B cell (primary cell): ENCODE results near the gene ZNF787. TPM values are rescaled to one million over a fixed set of nuclear protein-coding genes. Genes with fewer than 3 reads are reported as not detected.

ENCODE experiments used
- ATAC-seq: fragments of 200-7000 bp; cut with Tn5 transposase; one replicate; pipeline ENCODE4 v1.10.0; 2021; ENCODE audit warnings: low read depth, mild to moderate bottlenecking, moderate number of reproducible peaks, moderate library complexity
- CTCF ChIA-PET: fragments of 350-600 bp; sonication (Branson Sonifier 250); formaldehyde crosslinking; loops from one replicate; lab custom pipeline; 2021; ENCODE audit warnings: antibody characterized with exemption, inconsistent platforms; lab: Charles Lee
- POLR2A ChIA-PET: fragments of 350-600 bp; sonication (Branson Sonifier 250); formaldehyde crosslinking; loops from one replicate; lab custom pipeline; 2021; ENCODE audit warnings: antibody characterized with exemption; lab: Charles Lee
- DNase-seq: peaks from one replicate; pipeline ENCODE4 v3.0.0; 2013
- H2AFZ ChIP-seq: 2 replicates; pipeline ENCODE4 v1.6.1; 2012; ENCODE audit warnings: mild to moderate bottlenecking, low read depth, low read length; ENCODE audit not compliant: insufficient read depth, poor library complexity, severe bottlenecking
- H3K27ac ChIP-seq, 2 donors: 1 replicate in 1 of 2; 2 replicates in 1 of 2; pipeline ENCODE4 v1.5.1; 2012 to 2013; ENCODE audit warnings: low read length in 2 of 2, mild to moderate bottlenecking in 2 of 2, moderate library complexity in 1 of 2
- H3K27me3 ChIP-seq, 4 experiments: fragments of 200-600 bp in 1 of 4; sonication (generic) in 1 of 4; replicated peaks in 1 of 4; 1 replicate in 2 of 4; 2 replicates in 2 of 4; pipeline versions ENCODE4 v1.6.1 to v1.7.0; 2013 to 2016; ENCODE audit warnings: low read length in 3 of 4, mild to moderate bottlenecking in 2 of 4, mixed read lengths in 1 of 4, moderate library complexity in 1 of 4; ENCODE audit not compliant: insufficient read depth in 4 of 4, control insufficient read depth in 3 of 4; ENCODE audit errors: control extremely low read depth in 1 of 4
- H3K36me3 ChIP-seq, 2 experiments: replicated peaks in 1 of 2; 1 replicate in 1 of 2; 2 replicates in 1 of 2; pipeline versions ENCODE4 v1.6.1 to v1.7.1; 2013; ENCODE audit warnings: low read length in 1 of 2; ENCODE audit not compliant: insufficient read depth in 2 of 2, control insufficient read depth in 1 of 2; ENCODE audit errors: control extremely low read depth in 1 of 2, extremely low read depth in 1 of 2
- H3K4me1 ChIP-seq, 2 donors: fragments of 200-600 bp in 1 of 2; sonication (generic) in 1 of 2; 1 replicate in 1 of 2; 2 replicates in 1 of 2; pipeline versions ENCODE4 v1.5.1 to v1.6.1; 2013 to 2017; ENCODE audit warnings: low read length in 2 of 2; ENCODE audit not compliant: control insufficient read depth in 2 of 2, insufficient read depth in 2 of 2
- H3K4me2 ChIP-seq: replicated peaks from 2 replicates; pipeline ENCODE3; 2012; ENCODE audit warnings: mild to moderate bottlenecking, low read depth, low read length; ENCODE audit not compliant: poor library complexity, severe bottlenecking
- H3K4me3 ChIP-seq, 5 experiments: fragments of 200-600 bp in 1 of 5; sonication (generic) in 1 of 5; 1 replicate in 3 of 5; 2 replicates in 2 of 5; pipeline versions ENCODE4 v1.5.1 to v1.7.0; 2011 to 2016; ENCODE audit warnings: low read length in 4 of 5, mild to moderate bottlenecking in 4 of 5, low read depth in 2 of 5, control low read depth in 1 of 5, moderate library complexity in 1 of 5; ENCODE audit not compliant: insufficient read depth in 1 of 5; ENCODE audit errors: control extremely low read depth in 1 of 5, extremely low read depth in 1 of 5
- H3K79me2 ChIP-seq: fragments of 200-600 bp; sonication (generic); one replicate; pipeline ENCODE4 v1.6.0; 2016; ENCODE audit warnings: low read length; ENCODE audit not compliant: control insufficient read depth, insufficient read depth
- H3K9ac ChIP-seq: fragments of 200-600 bp; sonication (generic); 2 replicates; pipeline ENCODE4 v1.6.1; 2017; ENCODE audit warnings: mild to moderate bottlenecking, low read length, moderate library complexity
- H3K9me3 ChIP-seq, 3 donors: one replicate each; pipeline versions ENCODE4 v1.6.1 to v1.7.1; 2013; ENCODE audit warnings: low read length in 2 of 3; ENCODE audit not compliant: control insufficient read depth in 2 of 3, insufficient read depth in 1 of 3; ENCODE audit errors: control extremely low read depth in 1 of 3
- H4K20me1 ChIP-seq: 2 replicates; pipeline ENCODE4 v1.6.0; 2012; ENCODE audit warnings: mild to moderate bottlenecking, low read length; ENCODE audit not compliant: insufficient read depth, control insufficient read depth, poor library complexity, severe bottlenecking
- H3K27ac Mint-ChIP-seq: one replicate; pipeline ENCODE4 v1.8.0; 2021; ENCODE audit warnings: mixed read lengths
- H3K27me3 Mint-ChIP-seq: one replicate; pipeline ENCODE4 v1.8.0; 2021; ENCODE audit warnings: mixed read lengths
- H3K4me1 Mint-ChIP-seq: one replicate; pipeline ENCODE4 v1.8.0; 2021; ENCODE audit warnings: mixed read lengths
- H3K4me3 Mint-ChIP-seq: one replicate; pipeline ENCODE4 v1.8.0; 2021; ENCODE audit warnings: mixed read lengths
- H3K9me3 Mint-ChIP-seq: one replicate; pipeline ENCODE4 v1.8.0; 2022; ENCODE audit warnings: mixed read lengths; ENCODE audit not compliant: insufficient read depth
- CTCF ChIP-seq: fragments of 200-600 bp; IDR thresholded peaks from one replicate; pipeline ENCODE4 v1.8.0; 2022; ENCODE audit warnings: antibody characterized with exemption, mild to moderate bottlenecking
- EZH2 ChIP-seq: IDR thresholded peaks from 2 replicates; pipeline ENCODE4 v1.6.1; 2012; ENCODE audit warnings: borderline replicate concordance, low read depth, mild to moderate bottlenecking, moderate library complexity, low read length; ENCODE audit not compliant: insufficient read depth, poor library complexity, severe bottlenecking
- WGBS: methylation state at CpG from one replicate; pipeline ENCODE4 v1.1.5; 2013; ENCODE audit warnings: missing lambda C conversion rate; ENCODE audit not compliant: insufficient coverage; 5-methylcytosine and 5-hydroxymethylcytosine counted together
- intact Hi-C: fragments of 100-400 bp; cut with micrococcal nuclease; formaldehyde crosslinking; loops from one replicate; pipeline ENCODE4 v1.10.0; 2022
- polyA plus RNA-seq: library from polyadenylated mRNA; depleted of rRNA; stranded (reverse); fragments of >200 nt; gene quantifications from 2 replicates; pipeline ENCODE4 v1.2.3, GENCODE V29; 2012
- total RNA-seq, 2 donors: library from RNA; stranded (reverse); fragments of 120-200 nt in 1 of 2; gene quantifications; 1 replicate in 1 of 2; 2 replicates in 1 of 2; pipeline versions ENCODE4 v1.2.3 to v1.2.4, GENCODE V29; 2013 to 2022

Gene ZNF787
- total and polyA plus RNA-seq, 2 donors (not counting 1 experiment from before 2014, with no cell fraction given) = 19.6 to 47.9 TPM

GRCh38 chr19:56130006-56130405 is 8.9 kb upstream of the ZNF787 start:
- WGBS = 95% methylated on average over 6 of the region's 7 CpGs
- H3K79me2 ChIP-seq = no peaks in the 10 kb centered on the region
- Mint-ChIP-seq H3K27me3 (no peaks in the 10 kb centered on the region), H3K4me3 (no peak overlapping the region), H3K27ac (no peak overlapping the region), H3K9me3 (no peaks in the 10 kb centered on the region), H3K4me1 (peaks cover 11% of the 10 kb centered on the region)
- H3K9ac ChIP-seq = no peak overlapping the region
- DNase-seq = no peak
- no peaks in the 10 kb centered on the region for H3K27me3 ChIP-seq
- H3K9me3 ChIP-seq = no peaks in the 10 kb centered on the region
- H3K4me3 ChIP-seq = no peak overlapping the region
- H3K27ac ChIP-seq = no peak overlapping the region
- ChIA-PET POLR2A (no interaction called here), CTCF (no interaction called here)
- no peak for TF ChIP-seq CTCF
- no peak for TF ChIP-seq EZH2
- no peak overlapping the region for H3K4me2 ChIP-seq
- H4K20me1 ChIP-seq = no peaks in the 10 kb centered on the region
- H3K36me3 ChIP-seq = no peaks in the 10 kb centered on the region
- intact Hi-C loops = no loop called here
- ATAC-seq = no peak
- no peak overlapping the region for H2AFZ ChIP-seq
- H3K4me1 ChIP-seq = peaks cover 10 to 16% of the 10 kb centered on the region in 2 donors

DNA sequence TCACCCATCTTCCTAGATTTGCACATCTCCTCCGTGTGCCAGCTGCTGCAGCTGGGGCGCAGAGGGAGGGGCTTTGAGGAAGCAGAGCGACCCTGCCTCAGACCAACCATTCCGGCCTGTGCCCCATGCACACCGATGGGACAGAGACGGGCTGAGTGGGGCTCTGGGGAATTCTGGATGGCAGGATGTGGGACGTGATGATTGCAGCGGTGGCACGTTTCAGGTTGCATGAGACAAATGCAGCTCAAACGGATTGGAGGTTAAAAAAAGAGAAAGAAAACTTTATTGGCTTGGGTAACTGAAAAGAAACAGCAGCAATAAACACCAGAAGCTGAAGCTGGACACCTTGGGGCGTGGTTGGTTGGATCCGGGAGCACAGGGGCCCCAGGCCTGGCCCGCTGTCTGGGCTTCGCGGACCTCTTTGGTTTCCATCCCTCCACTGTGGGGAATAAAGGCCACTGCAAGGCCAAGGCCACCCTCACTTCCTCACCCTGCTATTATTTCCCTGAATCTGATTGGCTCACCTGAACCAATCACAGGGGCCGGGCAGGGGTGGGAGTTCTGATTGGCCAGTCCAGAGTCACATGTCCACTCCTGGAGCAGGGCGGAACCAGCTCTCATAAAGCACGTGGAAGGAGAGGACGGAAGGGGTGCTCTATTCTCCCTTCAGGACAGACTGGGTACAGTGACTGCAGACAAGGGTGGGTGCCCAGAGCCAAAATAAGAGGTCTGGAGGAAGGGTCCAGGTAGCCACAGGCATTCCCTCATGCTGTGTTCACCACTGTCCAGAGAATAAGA is 6.1 kb upstream of the ZNF787 start:
- intact Hi-C loops = no loop called here
- Mint-ChIP-seq H3K4me1 (peaks cover under 1% of the 10 kb centered on the region), H3K9me3 (no peaks in the 10 kb centered on the region), H3K4me3 (no peak overlapping the region), H3K27ac (no peak overlapping the region), H3K27me3 (no peaks in the 10 kb centered on the region)
- ATAC-seq (no peak), DNase-seq (no peak)
- H3K4me1 ChIP-seq = no peaks in the 10 kb centered on the region
- H3K4me3 ChIP-seq = no peak overlapping the region
- H3K9me3 ChIP-seq = no peaks in the 10 kb centered on the region
- H3K79me2 ChIP-seq = no peaks in the 10 kb centered on the region
- no peak overlapping the region for H3K9ac ChIP-seq
- no peak overlapping the region for H3K4me2 ChIP-seq
- ChIA-PET POLR2A (no interaction called here), CTCF (no interaction called here)
- TF ChIP-seq CTCF = no peak
- TF ChIP-seq EZH2 = no peak
- no peaks in the 10 kb centered on the region for H4K20me1 ChIP-seq
- H3K27ac ChIP-seq = no peak overlapping the region
- H3K36me3 ChIP-seq = no peaks in the 10 kb centered on the region
- H3K27me3 ChIP-seq = no peaks in the 10 kb centered on the region
- H2AFZ ChIP-seq = no peak overlapping the region
- WGBS = 59% methylated on average over 16 of the region's 19 CpGs
